Calu3 (cell line): ENCODE data around the gene ZNF710. TPM values are rescaled to one million over a fixed set of nuclear protein-coding genes. Genes with fewer than 3 reads are reported as not detected.

ENCODE experiments used
- BruUV-seq: library from RNA; stranded (reverse); fragments of 400-500 nt; replicated peaks from 2 replicates; lab custom pipeline; 2021; lab: Mats Ljungman, UMichigan
- CTCF ChIA-PET: fragments of 300-600 bp; sonication (Branson Sonifier 250); formaldehyde crosslinking; loops from one replicate; lab custom pipeline; 2022; ENCODE audit warnings: antibody characterized with exemption; lab: Charles Lee
- DNase-seq: peaks from one replicate; pipeline ENCODE4 v3.0.0; 2022
- H3K27ac Mint-ChIP-seq: one replicate; pipeline ENCODE4 v1.8.0; 2022; ENCODE audit warnings: mixed read lengths; ENCODE audit not compliant: unreplicated experiment
- H3K27me3 Mint-ChIP-seq: one replicate; pipeline ENCODE4 v1.8.0; 2022; ENCODE audit warnings: mixed read lengths; ENCODE audit not compliant: unreplicated experiment
- H3K36me3 Mint-ChIP-seq: one replicate; pipeline ENCODE4 v1.8.0; 2022; ENCODE audit warnings: mild to moderate bottlenecking, moderate library complexity, mixed read lengths; ENCODE audit not compliant: insufficient read depth, unreplicated experiment
- H3K4me1 Mint-ChIP-seq: one replicate; pipeline ENCODE4 v1.8.0; 2022; ENCODE audit warnings: mild to moderate bottlenecking, low read depth, mixed read lengths; ENCODE audit not compliant: unreplicated experiment
- H3K4me3 Mint-ChIP-seq: one replicate; pipeline ENCODE4 v1.8.0; 2022; ENCODE audit warnings: mild to moderate bottlenecking, low read depth, moderate library complexity, mixed read lengths; ENCODE audit not compliant: unreplicated experiment
- H3K9me3 Mint-ChIP-seq: one replicate; pipeline ENCODE4 v1.8.0; 2022; ENCODE audit warnings: low read depth, mixed read lengths; ENCODE audit not compliant: unreplicated experiment
- intact Hi-C: fragments of 100-400 bp; cut with micrococcal nuclease; formaldehyde crosslinking; loops from one replicate; pipeline ENCODE4 v1.10.0; 2022; ENCODE audit not compliant: unreplicated experiment
- total RNA-seq: library from RNA; stranded (reverse); gene quantifications from 2 replicates; pipeline ENCODE4 v1.2.3, GENCODE V29; 2022
- TF ChIP-seq, protein P1 (sequence below): fragments of 200-600 bp; IDR thresholded peaks from one replicate; pipeline ENCODE4 v1.8.0; 2022; ENCODE audit warnings: antibody characterized with exemption; ENCODE audit not compliant: unreplicated experiment

Gene ZNF710
- total RNA-seq, 1 experiment from 2014 or later, result 15.4 TPM

- peak within 1 kb of the TSS; percentile 48 for H3K27ac Mint-ChIP-seq
- intact Hi-C loops, result no loop called here
- CTCF ChIA-PET, result interaction anchor here (0.7 to 0.9 kb wide), 5 partner anchors 10 to 119 kb away, joined by 3 to 4 read pairs (median 3); no protein-coding TSS in a partner anchor
These were observed 101.1 kb downstream of the ZNF710 start, which contains the start of gene IDH2 for GRCh38 chr15:90101969-90102890. IDH2 (minus strand) TSS chr15:90102468; CDS start chr15:90102390, 78 bp downstream.

DNA sequence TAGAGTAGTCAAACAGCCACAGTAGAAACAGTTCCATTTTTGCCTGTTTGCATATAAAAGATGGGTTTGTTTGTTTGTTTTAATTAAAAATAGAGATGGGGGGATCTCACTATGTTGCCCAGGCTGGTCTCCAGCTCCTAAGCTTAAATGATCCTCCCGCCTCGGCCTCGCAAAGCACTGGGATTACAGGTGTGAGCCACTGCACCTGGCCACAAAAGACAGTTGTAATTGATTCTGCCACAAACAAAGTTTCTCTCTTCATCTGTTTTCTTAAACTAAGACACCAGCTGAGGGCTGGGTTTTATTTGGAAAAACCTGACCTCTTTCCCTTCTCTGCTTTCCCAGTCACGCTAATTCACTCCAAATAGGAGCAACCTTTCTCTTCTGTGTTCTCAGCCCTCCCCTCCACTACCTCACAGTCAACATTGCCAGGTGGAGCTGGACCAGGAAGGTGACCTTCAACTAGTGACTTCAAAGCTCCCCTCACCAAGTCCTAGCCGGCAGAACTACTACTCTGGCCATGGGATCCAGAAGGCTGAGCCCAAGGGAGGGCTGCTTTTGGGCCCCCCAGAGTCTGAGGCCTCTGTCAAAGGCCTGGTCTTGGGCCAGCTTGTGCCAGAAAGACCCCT lies 102.7 kb downstream of the ZNF710 start:
- intact Hi-C loops, result no loop called here
- peak overlapping the region; percentile 73 for H3K4me3 Mint-ChIP-seq
- H3K4me1 Mint-ChIP-seq, result peaks cover 51% of the 10 kb centered on the region
- TF ChIP-seq, protein P1, sequence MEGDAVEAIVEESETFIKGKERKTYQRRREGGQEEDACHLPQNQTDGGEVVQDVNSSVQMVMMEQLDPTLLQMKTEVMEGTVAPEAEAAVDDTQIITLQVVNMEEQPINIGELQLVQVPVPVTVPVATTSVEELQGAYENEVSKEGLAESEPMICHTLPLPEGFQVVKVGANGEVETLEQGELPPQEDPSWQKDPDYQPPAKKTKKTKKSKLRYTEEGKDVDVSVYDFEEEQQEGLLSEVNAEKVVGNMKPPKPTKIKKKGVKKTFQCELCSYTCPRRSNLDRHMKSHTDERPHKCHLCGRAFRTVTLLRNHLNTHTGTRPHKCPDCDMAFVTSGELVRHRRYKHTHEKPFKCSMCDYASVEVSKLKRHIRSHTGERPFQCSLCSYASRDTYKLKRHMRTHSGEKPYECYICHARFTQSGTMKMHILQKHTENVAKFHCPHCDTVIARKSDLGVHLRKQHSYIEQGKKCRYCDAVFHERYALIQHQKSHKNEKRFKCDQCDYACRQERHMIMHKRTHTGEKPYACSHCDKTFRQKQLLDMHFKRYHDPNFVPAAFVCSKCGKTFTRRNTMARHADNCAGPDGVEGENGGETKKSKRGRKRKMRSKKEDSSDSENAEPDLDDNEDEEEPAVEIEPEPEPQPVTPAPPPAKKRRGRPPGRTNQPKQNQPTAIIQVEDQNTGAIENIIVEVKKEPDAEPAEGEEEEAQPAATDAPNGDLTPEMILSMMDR, result no peak
- CTCF ChIA-PET, result interaction anchor here (1.2 kb wide), 1 partner anchor 9 kb away, joined by 3 read pairs; no protein-coding TSS in a partner anchor
- no peak for DNase-seq
- H3K27me3 Mint-ChIP-seq, result no peaks in the 10 kb centered on the region
- no peak overlapping the region for H3K27ac Mint-ChIP-seq
- no TSS peak for BruUV-seq
- peaks cover 16% of the 10 kb centered on the region for H3K36me3 Mint-ChIP-seq
- no peaks in the 10 kb centered on the region for H3K9me3 Mint-ChIP-seq

More at GRCh38 chr15:90101969-90102890, 101.1 kb downstream of the ZNF710 start, which contains the start of gene IDH2:
- H3K4me3 Mint-ChIP-seq, result peak within 1 kb of the TSS; percentile 73
- peaks cover 60% of the 10 kb centered on the region for H3K4me1 Mint-ChIP-seq
- TF ChIP-seq, protein P1, result no peak
- H3K36me3 Mint-ChIP-seq, result peaks cover 16% of the 10 kb centered on the region
- no peaks in the 10 kb centered on the region for H3K27me3 Mint-ChIP-seq
- no TSS peak for BruUV-seq
- no peaks in the 10 kb centered on the region for H3K9me3 Mint-ChIP-seq
- peak; percentile 93 for DNase-seq

GRCh38 chr15:90104551-90104950 lies 103.4 kb downstream of the ZNF710 start:
- peak; percentile 31 for DNase-seq
- peaks cover 16% of the 10 kb centered on the region for H3K36me3 Mint-ChIP-seq
- intact Hi-C loops, result no loop called here
- no peak overlapping the region for H3K4me3 Mint-ChIP-seq
- TF ChIP-seq, protein P1, result no peak
- CTCF ChIA-PET, result interaction anchor here (1.2 kb wide), 1 partner anchor 9 kb away, joined by 3 read pairs; no protein-coding TSS in a partner anchor
- BruUV-seq, result no TSS peak
- no peak overlapping the region for H3K27ac Mint-ChIP-seq
- peaks cover 43% of the 10 kb centered on the region for H3K4me1 Mint-ChIP-seq
- no peaks in the 10 kb centered on the region for H3K9me3 Mint-ChIP-seq
- no peaks in the 10 kb centered on the region for H3K27me3 Mint-ChIP-seq

- BruUV-seq, result no TSS peak
- intact Hi-C loops, result no loop called here
- Mint-ChIP-seq H3K4me3 (no peak overlapping the region), H3K27ac (no peak overlapping the region), H3K4me1 (peaks cover 40% of the 10 kb centered on the region), H3K36me3 (peaks cover 11% of the 10 kb centered on the region), H3K27me3 (no peaks in the 10 kb centered on the region), H3K9me3 (no peaks in the 10 kb centered on the region)
- CTCF ChIA-PET, result interaction anchor here (0.6 kb wide), 1 partner anchor 161 kb away, joined by 5 read pairs; no protein-coding TSS in a partner anchor
- TF ChIP-seq, protein P1, result no peak
- no peak for DNase-seq
These were observed 104.4 kb downstream of the ZNF710 start for GRCh38 chr15:90105521-90105920.
